Natural killer cell treated with Interleukin-12 subunit alpha and Interleukin-12 subunit beta and Interleukin-15 and Interleukin-18, amount 100 ng/mL, for 72 hours (primary cell): ENCODE results near the gene KLK13. TPM values are rescaled to one million over a fixed set of nuclear protein-coding genes. Genes with fewer than 3 reads are reported as not detected.

Experiments used
- ATAC-seq, 2 donors: fragments of 150-1000 bp; cut with Tn5 transposase in 1 of 2; sonication (Bioruptor Pico), chemical (Tn5 transposase) in 1 of 2; 2 replicates each; pipeline ENCODE4 v1.10.0; 2021
- DNase-seq: peaks from one replicate; pipeline ENCODE4 v3.0.0; 2022; ENCODE audit warnings: low spot score
- H3K27ac Mint-ChIP-seq, 2 donors: 1 replicate in 1 of 2; 2 replicates in 1 of 2; pipeline ENCODE4 v1.8.0; 2022; ENCODE audit warnings: mixed read lengths in 2 of 2, mild to moderate bottlenecking in 1 of 2, moderate library complexity in 1 of 2
- H3K27me3 Mint-ChIP-seq, 2 donors: 1 replicate in 1 of 2; 2 replicates in 1 of 2; pipeline ENCODE4 v1.8.0; 2022; ENCODE audit warnings: mixed read lengths in 2 of 2
- H3K36me3 Mint-ChIP-seq: one replicate; pipeline ENCODE4 v1.8.0; 2022; ENCODE audit warnings: mixed read lengths
- H3K4me1 Mint-ChIP-seq, 2 donors: 1 replicate in 1 of 2; 2 replicates in 1 of 2; pipeline ENCODE4 v1.8.0; 2022; ENCODE audit warnings: low read depth in 2 of 2, mixed read lengths in 2 of 2, mild to moderate bottlenecking in 1 of 2
- H3K4me3 Mint-ChIP-seq: one replicate; pipeline ENCODE4 v1.8.0; 2022; ENCODE audit warnings: mixed read lengths
- H3K9me3 Mint-ChIP-seq: 2 replicates; pipeline ENCODE4 v1.8.0; 2022; ENCODE audit warnings: mixed read lengths
- total RNA-seq, 2 donors: library from RNA; stranded (reverse); gene quantifications; one replicate each; pipeline ENCODE4 v1.2.3, GENCODE V29; 2022

Gene KLK13
- total RNA-seq, 2 donors from 2014 or later = not detected

DNA sequence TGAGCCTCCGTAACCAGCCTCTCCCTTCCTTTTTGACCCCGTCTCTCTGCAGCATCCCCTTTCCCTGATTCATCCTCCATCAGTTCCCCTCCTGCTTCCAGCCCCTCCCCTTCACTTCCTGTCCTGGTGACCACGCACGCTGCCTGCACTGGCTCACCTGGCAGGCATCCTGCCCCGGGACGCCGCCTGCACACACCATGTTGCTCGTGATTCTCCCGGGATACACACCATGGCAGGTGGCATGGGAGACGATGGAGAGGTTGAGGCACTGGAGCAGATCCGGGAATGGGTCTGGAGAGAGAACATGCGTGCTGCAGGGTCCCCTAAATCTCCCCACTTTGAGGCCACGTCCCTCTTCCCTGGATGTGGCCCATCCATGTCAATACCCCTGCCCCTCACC lies 34.3 kb downstream of the KLK13 start:
- DNase-seq = no peak
- peaks cover 29 to 49% of the 10 kb centered on the region in 2 donors for H3K27me3 Mint-ChIP-seq
- no peak overlapping the region for H3K4me3 Mint-ChIP-seq
- no peaks in the 10 kb centered on the region for H3K9me3 Mint-ChIP-seq
- no peak for ATAC-seq
- H3K36me3 Mint-ChIP-seq = no peaks in the 10 kb centered on the region
- H3K4me1 Mint-ChIP-seq = peaks cover 0 to 3% of the 10 kb centered on the region in 2 donors
- H3K27ac Mint-ChIP-seq = no peak overlapping the region

DNA sequence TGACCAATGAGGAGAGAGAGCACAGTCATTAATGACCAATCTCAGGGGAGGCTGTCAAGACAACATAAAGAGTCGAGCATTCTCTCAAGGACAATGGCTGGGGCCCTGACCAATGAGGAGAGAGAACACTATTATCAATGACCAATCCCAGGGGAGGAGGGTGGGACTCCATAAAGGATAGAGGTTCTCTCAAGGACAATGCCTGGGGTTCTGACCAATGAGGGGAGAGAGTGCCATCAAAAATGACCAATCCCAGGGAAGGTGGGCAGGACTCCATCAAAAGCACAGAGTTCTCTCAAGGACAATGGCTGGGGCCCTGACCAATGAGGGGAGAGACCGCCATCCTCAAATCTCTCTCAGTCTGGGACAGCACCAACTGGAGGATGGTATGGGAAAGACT lies 35.2 kb downstream of the KLK13 start:
- H3K27me3 Mint-ChIP-seq = peaks cover 23 to 40% of the 10 kb centered on the region in 2 donors
- H3K36me3 Mint-ChIP-seq = no peaks in the 10 kb centered on the region
- no peaks in the 10 kb centered on the region for H3K9me3 Mint-ChIP-seq

DNA sequence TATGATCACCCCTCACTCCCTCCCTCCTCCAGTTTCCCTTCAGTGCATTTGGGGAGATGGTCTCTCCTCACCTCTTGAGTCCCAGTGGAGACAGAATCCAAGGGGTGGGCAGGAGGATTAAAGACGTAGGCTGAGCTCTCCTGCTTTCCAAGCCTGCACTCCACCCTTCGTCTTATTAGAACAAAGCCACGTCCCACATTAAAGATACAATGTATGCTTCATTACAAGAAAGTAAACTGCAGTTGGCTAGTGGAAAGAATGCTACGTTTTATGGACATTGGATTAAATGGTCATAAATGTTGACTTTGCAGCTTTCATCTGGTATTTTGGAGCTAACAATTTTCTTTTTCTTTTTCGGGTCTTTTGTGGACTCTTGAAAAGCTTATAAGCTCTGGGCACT lies 37.0 kb downstream of the KLK13 start:
- DNase-seq (no peak), ATAC-seq (no peak)
- no peak overlapping the region for H3K4me3 Mint-ChIP-seq
- H3K36me3 Mint-ChIP-seq = no peaks in the 10 kb centered on the region
- no peak overlapping the region for H3K27ac Mint-ChIP-seq
- H3K4me1 Mint-ChIP-seq = peaks cover 0 to 3% of the 10 kb centered on the region in 2 donors
- H3K9me3 Mint-ChIP-seq = no peaks in the 10 kb centered on the region
- peaks cover 27 to 31% of the 10 kb centered on the region in 2 donors for H3K27me3 Mint-ChIP-seq

More for the DNA sequence above, 35.2 kb downstream of the KLK13 start:
- Mint-ChIP-seq H3K4me1 (peaks cover 0 to 3% of the 10 kb centered on the region in 2 donors), H3K27ac (no peak overlapping the region), H3K4me3 (no peak overlapping the region)
- DNase-seq (no peak), ATAC-seq (no peak)

DNA sequence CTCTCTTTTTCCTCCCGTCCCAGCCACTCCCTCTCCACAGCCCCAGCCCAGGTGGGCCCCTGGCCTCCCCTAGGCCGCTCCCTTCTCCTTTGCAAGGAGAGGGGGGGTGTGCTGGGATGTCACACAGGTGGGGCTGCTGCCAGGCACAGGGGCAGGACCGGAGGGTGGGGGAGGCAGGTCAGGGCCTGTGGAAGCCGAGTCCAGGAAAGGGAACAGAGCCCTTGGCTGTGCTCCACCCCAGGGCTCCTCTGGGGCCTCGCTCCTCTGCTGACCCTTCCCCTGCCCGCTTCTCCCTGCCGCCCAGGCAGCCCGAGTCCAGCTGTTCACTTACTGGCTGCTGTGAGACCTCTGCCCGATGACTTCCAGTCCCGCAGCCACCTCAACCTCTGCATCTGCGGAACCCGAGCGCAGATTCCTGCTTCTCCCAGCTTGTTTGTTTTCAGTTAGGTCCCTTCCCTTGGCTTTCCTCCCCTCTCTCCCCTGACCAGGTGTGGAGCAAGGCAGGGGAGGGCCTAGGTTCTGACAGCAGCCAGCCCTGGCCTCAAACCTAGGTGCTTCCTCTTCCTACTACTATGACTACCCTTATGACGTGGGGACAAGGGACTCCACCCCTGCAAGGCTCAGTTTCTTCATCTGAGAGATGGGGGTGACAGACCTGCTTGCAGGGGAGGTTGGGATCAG lies 37.6 kb downstream of the KLK13 start:
- Mint-ChIP-seq H3K36me3 (no peaks in the 10 kb centered on the region), H3K9me3 (no peaks in the 10 kb centered on the region), H3K4me1 (peaks cover 0 to 3% of the 10 kb centered on the region in 2 donors), H3K27ac (no peak overlapping the region), H3K27me3 (peaks cover 31 to 37% of the 10 kb centered on the region in 2 donors), H3K4me3 (no peak overlapping the region)
- DNase-seq = no peak
- ATAC-seq = no peak

DNA sequence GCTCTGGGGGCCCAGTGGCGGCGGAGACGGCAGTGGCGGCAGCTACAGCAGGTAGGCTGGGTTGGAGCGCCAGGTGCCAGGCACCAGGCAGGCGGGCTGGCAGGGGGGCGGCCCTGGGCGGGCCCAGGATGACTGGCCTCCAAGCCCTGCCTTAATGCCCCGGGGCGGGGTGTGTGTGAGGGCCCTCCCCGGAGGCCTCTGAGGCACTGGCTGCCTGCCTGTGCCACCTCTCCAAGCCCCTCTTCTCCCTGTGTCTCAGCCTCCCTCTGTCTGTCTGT lies 38.4 kb downstream of the KLK13 start, which contains the start of gene KLK11:
KLK11 (minus strand) TSS at position 63 of the 278 bp plus-strand sequence. CDS start 985 bp downstream, outside the sequence.
- Mint-ChIP-seq H3K9me3 (no peaks in the 10 kb centered on the region), H3K36me3 (no peaks in the 10 kb centered on the region), H3K27me3 (peaks cover 30 to 34% of the 10 kb centered on the region in 2 donors), H3K4me1 (peaks cover 0 to 3% of the 10 kb centered on the region in 2 donors), H3K4me3 (no peak within 1 kb of the TSS), H3K27ac (no peak within 1 kb of the TSS)
- ATAC-seq (peak in 1 of 2 donors; percentile 12), DNase-seq (no peak)

DNA sequence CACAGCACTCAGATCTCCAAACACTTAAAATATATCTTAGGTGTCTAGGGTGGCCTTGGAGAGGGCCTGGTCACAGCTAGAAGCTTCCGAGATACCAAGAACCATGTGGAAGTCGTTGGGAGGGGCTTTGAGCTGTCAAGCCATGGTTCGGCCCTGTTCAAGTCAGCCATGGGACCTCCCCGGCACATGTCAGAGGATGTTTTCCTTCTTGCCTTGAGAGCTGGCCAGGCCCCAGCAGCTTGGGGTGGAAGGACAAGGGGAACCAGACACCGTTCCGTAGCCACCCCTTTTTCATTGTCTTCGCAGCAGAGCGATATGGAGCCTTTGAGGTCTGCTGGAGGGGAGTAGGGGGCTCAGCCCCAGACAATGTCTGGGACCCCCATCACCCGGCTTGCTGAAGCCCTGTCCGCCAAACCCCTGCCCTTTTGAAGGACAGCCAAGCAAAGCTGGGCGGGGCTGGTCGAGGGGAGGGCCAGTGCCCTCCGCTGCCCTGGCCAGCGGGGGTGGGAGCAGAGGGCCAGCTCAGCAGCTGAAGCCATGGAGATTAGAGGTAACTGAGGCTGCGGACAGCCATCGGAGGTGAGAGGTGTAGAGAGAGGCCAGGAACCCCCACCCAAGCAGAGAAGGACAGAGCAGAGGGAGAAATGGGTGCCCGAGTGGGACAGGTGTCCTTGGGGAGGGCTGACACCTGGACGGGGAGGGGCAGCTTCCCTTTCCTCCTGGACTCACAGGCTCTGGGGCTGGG lies 38.9 kb downstream of the KLK13 start:
- H3K4me3 Mint-ChIP-seq = no peak overlapping the region
- no peak for DNase-seq
- H3K9me3 Mint-ChIP-seq = no peaks in the 10 kb centered on the region
- peaks cover 0 to 3% of the 10 kb centered on the region in 2 donors for H3K4me1 Mint-ChIP-seq
- peaks cover 25 to 29% of the 10 kb centered on the region in 2 donors for H3K27me3 Mint-ChIP-seq
- no peaks in the 10 kb centered on the region for H3K36me3 Mint-ChIP-seq
- H3K27ac Mint-ChIP-seq = no peak overlapping the region
- ATAC-seq = peak in 1 of 2 donors; percentile 26

DNA sequence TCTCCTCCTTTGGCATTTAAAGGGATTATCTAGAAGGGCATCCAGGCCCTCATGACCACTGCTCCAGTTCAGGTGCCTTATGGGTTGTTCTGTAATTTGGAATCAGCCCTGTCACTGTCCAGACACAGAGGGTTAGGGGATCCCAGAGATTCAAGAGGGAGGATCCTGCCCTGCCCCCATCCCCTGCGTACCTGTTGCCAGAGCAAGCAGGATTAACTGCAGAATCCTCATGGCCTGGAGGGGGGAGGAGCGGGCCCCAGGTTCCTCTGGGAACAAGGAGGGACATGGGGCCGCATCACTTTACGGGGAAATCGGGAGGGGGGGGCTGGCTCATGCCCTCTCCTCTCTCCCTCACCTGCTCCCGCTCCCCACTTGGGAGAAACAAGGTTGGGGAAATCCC lies 39.5 kb downstream of the KLK13 start:
- no peak for DNase-seq
- no peak for ATAC-seq
- H3K27ac Mint-ChIP-seq = no peak overlapping the region
- H3K4me3 Mint-ChIP-seq = no peak overlapping the region
- H3K9me3 Mint-ChIP-seq = no peaks in the 10 kb centered on the region
- H3K27me3 Mint-ChIP-seq = peaks cover 24% of the 10 kb centered on the region in 2 donors
- peaks cover 0 to 3% of the 10 kb centered on the region in 2 donors for H3K4me1 Mint-ChIP-seq
- no peaks in the 10 kb centered on the region for H3K36me3 Mint-ChIP-seq

DNA sequence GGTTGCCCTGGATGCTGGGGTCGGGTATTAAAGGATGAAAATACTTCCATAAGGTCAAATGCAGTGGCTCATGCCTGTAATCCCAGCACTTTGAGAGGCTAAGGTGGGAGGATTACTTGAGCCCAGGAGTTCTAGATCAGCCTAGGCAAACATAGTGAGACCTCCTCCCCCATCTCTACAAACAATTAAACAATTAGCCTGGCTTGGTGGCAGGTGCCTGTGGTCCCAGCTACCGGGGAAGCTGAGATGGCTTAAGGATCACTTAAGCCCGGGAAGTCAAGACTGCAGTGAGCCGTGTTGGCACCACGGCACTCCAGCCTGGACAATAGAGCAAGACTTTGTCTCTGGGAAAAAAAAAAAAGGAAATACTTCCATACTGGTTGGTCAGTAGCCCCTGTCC lies 40.0 kb downstream of the KLK13 start:
- Mint-ChIP-seq H3K27me3 (peaks cover 25 to 28% of the 10 kb centered on the region in 2 donors), H3K4me1 (peaks cover 3 to 6% of the 10 kb centered on the region in 2 donors), H3K36me3 (no peaks in the 10 kb centered on the region), H3K27ac (no peak overlapping the region), H3K9me3 (no peaks in the 10 kb centered on the region), H3K4me3 (no peak overlapping the region)
- ATAC-seq (no peak), DNase-seq (no peak)

DNA sequence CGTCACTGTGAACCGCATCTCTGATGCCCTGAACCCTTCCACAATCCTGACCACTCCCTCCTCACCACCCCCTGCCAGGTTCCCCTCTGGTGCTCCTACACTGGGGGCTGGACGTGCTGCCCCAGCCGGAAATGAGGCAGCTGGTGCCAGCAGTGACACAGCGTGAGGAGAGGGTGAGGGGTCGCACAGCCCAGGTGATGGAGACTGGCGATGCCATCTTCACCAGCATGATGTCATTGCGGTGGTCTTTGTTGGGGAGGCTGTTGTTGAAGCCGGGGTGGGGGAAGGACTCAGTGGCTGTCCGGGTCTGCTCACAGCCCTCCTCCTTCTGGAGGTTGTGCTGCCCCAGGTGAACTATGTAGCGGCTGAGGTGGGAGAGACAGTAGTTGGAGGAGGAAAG lies 40.9 kb downstream of the KLK13 start:
- ATAC-seq = no peak
- Mint-ChIP-seq H3K27ac (no peak overlapping the region), H3K36me3 (no peaks in the 10 kb centered on the region), H3K4me1 (peaks cover 6 to 8% of the 10 kb centered on the region in 2 donors), H3K27me3 (peaks cover 28 to 32% of the 10 kb centered on the region in 2 donors), H3K4me3 (no peak overlapping the region), H3K9me3 (no peaks in the 10 kb centered on the region)
- DNase-seq = no peak

DNA sequence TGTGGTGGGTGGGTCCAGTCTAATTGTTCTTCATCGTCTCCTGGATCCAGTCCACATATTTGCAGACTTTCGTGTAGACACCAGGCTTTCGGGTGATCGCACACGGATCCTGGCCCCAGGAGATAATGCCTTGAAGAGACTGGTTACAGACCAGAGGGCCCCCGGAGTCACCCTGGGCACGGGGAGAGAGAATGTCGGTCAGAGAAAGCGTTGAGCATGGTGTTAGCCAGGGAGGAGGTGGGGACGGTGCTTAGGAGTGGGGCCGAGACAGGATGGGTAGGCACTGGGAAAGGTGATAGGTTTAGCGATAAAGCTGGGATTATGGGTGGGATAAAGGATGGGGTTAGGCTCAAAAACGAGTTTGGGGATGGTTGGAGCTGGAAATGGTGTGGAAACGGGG lies 42.4 kb downstream of the KLK13 start:
- Mint-ChIP-seq H3K9me3 (no peaks in the 10 kb centered on the region), H3K4me3 (no peak overlapping the region), H3K27ac (no peak overlapping the region), H3K36me3 (peaks cover 7% of the 10 kb centered on the region), H3K27me3 (peaks cover 37 to 43% of the 10 kb centered on the region in 2 donors), H3K4me1 (peaks cover 16 to 17% of the 10 kb centered on the region in 2 donors)
- ATAC-seq = no peak
- no peak for DNase-seq

DNA sequence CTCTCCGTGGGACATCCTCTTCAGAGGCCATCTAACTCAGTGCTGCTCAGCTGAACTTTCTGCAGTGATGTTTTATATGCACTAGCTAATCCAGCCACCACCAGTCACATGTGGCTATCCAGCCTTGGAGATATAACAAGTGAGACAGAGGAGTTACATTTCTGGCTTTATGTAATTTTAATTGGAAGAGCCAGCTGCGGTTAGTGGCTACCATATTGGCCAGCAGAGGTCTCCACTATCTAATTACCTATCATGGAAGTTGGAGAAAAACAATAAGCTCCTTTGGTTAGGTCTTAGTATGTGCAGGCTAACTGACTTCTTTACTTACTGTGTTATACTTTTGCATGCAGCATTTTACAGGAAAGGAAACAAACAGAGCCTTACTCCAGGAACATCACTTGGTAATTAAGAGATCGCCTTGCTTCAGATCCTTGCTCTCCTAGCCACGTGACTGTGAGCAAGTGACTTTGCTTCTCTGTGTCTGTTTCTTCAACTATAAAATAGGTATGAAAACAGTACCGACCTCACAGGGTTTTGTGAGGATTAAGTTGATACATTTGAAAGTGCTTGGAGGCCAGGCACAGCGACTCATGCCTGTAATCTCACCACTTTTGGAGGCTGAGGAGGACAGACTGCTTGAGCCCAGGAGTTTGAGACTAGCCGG lies 43.8 kb downstream of the KLK13 start:
- H3K36me3 Mint-ChIP-seq = peaks cover 7% of the 10 kb centered on the region
- peaks cover 23 to 24% of the 10 kb centered on the region in 2 donors for H3K4me1 Mint-ChIP-seq
- H3K4me3 Mint-ChIP-seq = no peak overlapping the region
- H3K27ac Mint-ChIP-seq = no peak overlapping the region
- no peaks in the 10 kb centered on the region for H3K9me3 Mint-ChIP-seq
- DNase-seq = no peak
- ATAC-seq = no peak
- peaks cover 41% of the 10 kb centered on the region in 2 donors for H3K27me3 Mint-ChIP-seq

DNA sequence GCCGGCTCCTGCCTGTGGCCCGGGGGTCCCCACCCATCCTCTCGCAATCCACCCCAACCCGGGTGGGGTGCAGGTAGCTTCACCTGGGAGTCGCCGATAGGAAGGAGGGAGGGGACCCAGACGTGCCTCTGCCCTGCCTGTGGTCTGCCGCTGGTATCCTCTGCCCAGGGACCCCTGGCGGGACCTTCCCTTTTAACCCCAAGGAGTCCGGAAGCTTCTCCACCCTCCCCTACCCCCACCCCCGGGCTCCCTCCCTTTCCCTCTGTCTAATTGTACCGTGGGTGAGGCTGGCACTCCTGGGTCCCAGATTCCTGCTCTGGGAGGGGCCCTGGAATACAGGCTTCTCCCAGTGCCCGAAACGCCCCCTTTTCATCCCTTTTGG lies 45.4 kb downstream of the KLK13 start, which contains the start of gene KLK10:
KLK10 (minus strand) TSS at position 166 of the 382 bp plus-strand sequence. CDS start 579 bp downstream, outside the sequence.
- H3K27me3 Mint-ChIP-seq = peaks cover 49 to 54% of the 10 kb centered on the region in 2 donors

DNA sequence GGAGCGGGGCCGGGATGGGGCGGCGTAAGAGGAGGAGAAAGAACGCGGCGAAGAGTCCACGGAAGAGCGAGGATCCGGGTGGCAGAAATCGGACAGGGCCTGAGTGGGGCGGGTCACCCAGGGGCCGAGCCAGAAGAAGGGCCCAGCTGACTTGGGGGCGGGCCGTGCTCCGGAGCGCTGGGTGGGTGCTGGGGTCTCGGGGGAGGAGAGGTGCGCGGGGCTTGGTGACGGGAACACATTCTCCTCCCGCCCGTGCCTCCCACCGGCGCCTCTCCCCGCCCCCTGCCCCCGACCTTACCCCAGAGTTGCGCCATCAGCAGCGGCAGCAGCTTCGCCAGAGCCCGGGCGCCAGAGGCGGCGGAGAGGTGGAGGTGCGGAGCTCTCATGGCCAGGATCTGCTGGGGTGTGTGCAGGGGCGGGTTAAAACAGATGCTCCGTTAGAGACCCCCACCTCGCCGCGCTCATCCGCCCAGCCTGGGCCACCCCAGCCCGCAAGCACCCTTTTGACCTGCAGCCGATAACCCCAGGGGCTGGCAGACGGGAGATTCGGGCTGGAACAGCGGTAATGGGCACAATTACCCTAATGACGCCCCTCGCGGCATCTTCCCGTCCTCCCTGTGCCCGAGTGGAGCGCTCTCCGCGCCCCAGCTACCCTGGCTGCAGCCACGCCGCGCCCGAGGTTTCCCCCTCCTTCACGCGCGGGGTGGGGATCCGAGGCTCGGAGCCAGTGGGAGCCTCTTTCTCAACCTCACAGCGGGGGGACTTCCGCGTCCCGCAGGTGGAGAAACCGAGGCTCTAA lies 45.9 kb downstream of the KLK13 start:
- Mint-ChIP-seq H3K9me3 (no peaks in the 10 kb centered on the region), H3K27me3 (peaks cover 53 to 60% of the 10 kb centered on the region in 2 donors), H3K27ac (no peak overlapping the region), H3K4me1 (peaks cover 24 to 26% of the 10 kb centered on the region in 2 donors), H3K4me3 (peak overlapping the region; percentile 65), H3K36me3 (peaks cover 7% of the 10 kb centered on the region)
- no peak for ATAC-seq
- DNase-seq = no peak

More for the DNA sequence above, 45.4 kb downstream of the KLK13 start, which contains the start of gene KLK10:
- Mint-ChIP-seq H3K36me3 (peaks cover 7% of the 10 kb centered on the region), H3K27ac (no peak within 1 kb of the TSS), H3K4me3 (peak within 1 kb of the TSS; percentile 65), H3K4me1 (peaks cover 24 to 26% of the 10 kb centered on the region in 2 donors), H3K9me3 (no peaks in the 10 kb centered on the region)
- ATAC-seq (no peak), DNase-seq (no peak)
